Amniotic epithelial cell (primary cell): ENCODE data around the gene PCSK2.

Experiments used
- DNase-seq: peaks from one replicate; pipeline ENCODE4 v3.0.0-alpha.2; 2010; ENCODE audit warnings: low read depth

Gene PCSK2

GRCh38 chr20:17248224-17248623 lies 21.4 kb downstream of the PCSK2 start:
- DNase-seq, result no peak

GRCh38 chr20:17262786-17263185 lies 35.9 kb downstream of the PCSK2 start:
- DNase-seq, result no peak

- DNase-seq, result no peak
These were observed 46.9 kb downstream of the PCSK2 start for GRCh38 chr20:17273717-17274116.

- no peak for DNase-seq
These were observed 49.3 kb downstream of the PCSK2 start for GRCh38 chr20:17276101-17276500.

GRCh38 chr20:17281478-17281877 lies 54.6 kb downstream of the PCSK2 start:
- no peak for DNase-seq

GRCh38 chr20:17282501-17282900 lies 55.7 kb downstream of the PCSK2 start:
- no peak for DNase-seq

GRCh38 chr20:17287503-17287902 lies 60.7 kb downstream of the PCSK2 start:
- DNase-seq, result no peak

GRCh38 chr20:17287998-17288397 lies 61.2 kb downstream of the PCSK2 start:
- DNase-seq, result no peak

- no peak for DNase-seq
These were observed 68.4 kb downstream of the PCSK2 start for GRCh38 chr20:17295151-17295726.

- no peak for DNase-seq
These were observed 69.2 kb downstream of the PCSK2 start for GRCh38 chr20:17295991-17296390.

- DNase-seq, result no peak
These were observed 71.3 kb downstream of the PCSK2 start for GRCh38 chr20:17298171-17298570.

- no peak for DNase-seq
These were observed 71.9 kb downstream of the PCSK2 start for GRCh38 chr20:17298751-17299150.

- DNase-seq, result no peak
These were observed 73.3 kb downstream of the PCSK2 start for GRCh38 chr20:17300113-17300512.

- DNase-seq, result no peak
These were observed 77.9 kb downstream of the PCSK2 start for GRCh38 chr20:17304774-17305173.

GRCh38 chr20:17306427-17306826 lies 79.6 kb downstream of the PCSK2 start:
- no peak for DNase-seq

- DNase-seq, result no peak
These were observed 87.4 kb downstream of the PCSK2 start for GRCh38 chr20:17314264-17314663.

GRCh38 chr20:17315407-17316231 lies 88.8 kb downstream of the PCSK2 start:
- DNase-seq, result no peak

GRCh38 chr20:17316316-17317038 lies 89.6 kb downstream of the PCSK2 start:
- DNase-seq, result no peak

GRCh38 chr20:17317341-17317740 lies 90.5 kb downstream of the PCSK2 start:
- no peak for DNase-seq

GRCh38 chr20:17320456-17320855 lies 93.6 kb downstream of the PCSK2 start:
- DNase-seq, result no peak

- no peak for DNase-seq
These were observed 99.3 kb downstream of the PCSK2 start for GRCh38 chr20:17326096-17326495.

- DNase-seq, result no peak
These were observed 100.6 kb downstream of the PCSK2 start for GRCh38 chr20:17327185-17328148.
